H7 (cell line): ENCODE results near the gene MEG3. TPM values are rescaled to one million over a fixed set of nuclear protein-coding genes. Genes with fewer than 3 reads are reported as not detected.
"Not testable (repeated sequence)": the region's sequence is repeated elsewhere in the genome, so short reads cannot be mapped to it uniquely, and the experiment has no call there.

Experiments
- DNase-seq: peaks from one replicate; pipeline ENCODE4 v3.0.0; 2012
- H3K27me3 ChIP-seq: 2 replicates; pipeline ENCODE4 v1.6.0; 2011; ENCODE audit warnings: mild to moderate bottlenecking, low read length; ENCODE audit not compliant: control insufficient read depth, insufficient read depth
- H3K36me3 ChIP-seq: replicated peaks from 2 replicates; pipeline ENCODE4 v1.5.1; 2011; ENCODE audit warnings: low read length; ENCODE audit not compliant: control insufficient read depth, insufficient read depth
- H3K4me3 ChIP-seq: 2 replicates; pipeline ENCODE4 v1.5.1; 2011; ENCODE audit warnings: low read depth, mild to moderate bottlenecking, control low read depth, low read length, moderate library complexity; ENCODE audit not compliant: insufficient read depth
- total RNA-seq: library from RNA; depleted of rRNA; stranded (reverse); fragments of >200 nt; shearing (Covaris generic); gene quantifications from 2 replicates; pipeline ENCODE4 v1.2.3, GENCODE V29; 2014

The MEG3 gene
- total RNA-seq, 1 experiment from 2014 or later, result 0.31 TPM

- not testable (repeated sequence) for H3K4me3 ChIP-seq, H3K27me3 ChIP-seq, H3K36me3 ChIP-seq, DNase-seq
These were observed 24.5 kb upstream of the MEG3 start for GRCh38 chr14:100801433-100801832.

DNA sequence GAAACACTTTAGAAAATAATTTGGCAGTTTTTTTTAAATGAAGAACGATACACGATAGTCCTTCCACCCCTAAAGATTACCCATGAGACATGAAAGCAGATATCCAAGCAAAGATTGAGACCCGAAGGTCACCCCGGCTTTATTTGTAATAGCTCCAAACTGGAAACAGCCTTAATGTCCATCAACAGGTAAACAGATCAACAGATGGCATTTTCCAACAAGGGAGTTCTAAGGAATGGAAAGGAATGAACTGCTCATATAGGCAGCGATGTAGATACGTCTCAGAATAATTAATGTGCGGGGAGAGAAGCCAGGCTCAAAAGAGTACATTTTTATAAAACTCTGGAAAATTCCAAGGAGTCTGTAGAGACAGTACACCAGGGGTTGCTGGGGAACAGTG is 23.7 kb upstream of the MEG3 start:
- no peak overlapping the region for H3K4me3 ChIP-seq
- no peaks in the 10 kb centered on the region for H3K27me3 ChIP-seq
- DNase-seq, result no peak
- no peaks in the 10 kb centered on the region for H3K36me3 ChIP-seq

DNA sequence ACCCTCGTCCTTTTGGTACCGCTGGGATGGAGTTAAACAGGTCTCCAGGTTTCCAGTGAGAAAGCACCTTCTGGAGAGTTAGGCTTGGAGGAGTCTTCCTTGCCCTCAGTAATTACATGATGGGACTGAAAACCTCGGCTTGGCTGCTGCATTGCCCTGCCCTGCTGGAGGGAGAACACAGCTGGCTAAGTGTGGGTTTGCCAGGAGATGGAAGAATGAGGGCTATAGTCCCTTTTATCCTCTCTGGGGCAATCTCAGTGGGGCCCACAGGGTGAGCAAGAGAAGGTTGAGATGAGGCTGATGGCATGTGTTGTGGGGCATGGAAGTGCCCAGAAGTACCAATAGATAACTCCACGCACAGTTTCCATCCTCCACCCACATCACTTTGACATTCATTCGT is 23.2 kb upstream of the MEG3 start:
- H3K36me3 ChIP-seq, result no peaks in the 10 kb centered on the region
- no peaks in the 10 kb centered on the region for H3K27me3 ChIP-seq
- no peak for DNase-seq
- no peak overlapping the region for H3K4me3 ChIP-seq

DNA sequence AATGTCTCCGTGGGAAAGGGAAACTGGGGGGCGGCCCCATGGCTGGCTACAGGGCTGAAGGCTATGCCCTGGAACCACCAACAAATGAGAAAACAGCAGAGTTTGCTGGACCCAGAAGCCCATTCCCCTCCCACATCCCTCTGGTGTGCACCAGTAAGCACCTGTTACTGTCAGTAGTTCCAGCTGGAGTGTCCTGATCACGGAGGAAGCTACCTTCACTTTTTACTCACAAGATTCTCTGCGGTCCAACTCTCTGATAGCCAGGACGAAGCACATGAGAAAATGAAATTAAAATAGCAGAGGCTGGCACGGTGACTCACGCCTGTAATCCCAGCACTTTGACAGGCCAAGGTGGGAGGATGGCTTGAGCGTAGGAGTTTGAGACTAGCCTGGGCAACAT is 22.7 kb upstream of the MEG3 start:
- no peak overlapping the region for H3K4me3 ChIP-seq
- no peaks in the 10 kb centered on the region for H3K27me3 ChIP-seq
- H3K36me3 ChIP-seq, result no peaks in the 10 kb centered on the region
- no peak for DNase-seq

GRCh38 chr14:100803676-100804075 is 22.2 kb upstream of the MEG3 start:
- no peak for DNase-seq

DNA sequence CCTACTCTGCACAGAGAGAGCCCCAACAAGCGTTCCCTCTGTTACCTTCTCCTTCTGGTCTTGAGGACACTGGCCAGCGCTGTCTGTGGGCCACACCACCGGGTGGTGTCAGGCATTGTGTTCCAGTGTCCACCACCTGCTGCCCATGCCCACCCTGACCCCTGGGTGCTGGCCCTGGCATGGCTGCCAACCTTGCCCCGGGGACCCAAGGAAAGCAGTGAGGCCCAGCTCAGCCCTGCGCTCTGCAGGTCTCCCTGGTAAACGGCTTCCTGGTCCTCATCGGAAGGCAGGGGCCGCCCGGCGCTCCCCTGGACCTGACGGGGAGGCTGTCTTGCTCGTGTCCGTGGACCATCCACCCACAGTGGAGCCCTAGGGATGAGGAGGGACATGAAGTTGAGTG is 21.8 kb upstream of the MEG3 start:
- Histone ChIP-seq H3K27me3 (no peaks in the 10 kb centered on the region), H3K4me3 (no peak overlapping the region), H3K36me3 (no peaks in the 10 kb centered on the region)
- no peak for DNase-seq

More at GRCh38 chr14:100803676-100804075, 22.2 kb upstream of the MEG3 start:
- H3K27me3 ChIP-seq, result no peaks in the 10 kb centered on the region
- H3K4me3 ChIP-seq, result no peak overlapping the region
- no peaks in the 10 kb centered on the region for H3K36me3 ChIP-seq

- no peak overlapping the region for H3K4me3 ChIP-seq
- H3K27me3 ChIP-seq, result no peaks in the 10 kb centered on the region
- no peaks in the 10 kb centered on the region for H3K36me3 ChIP-seq
- DNase-seq, result peak; percentile 72
These were observed 21.2 kb upstream of the MEG3 start for GRCh38 chr14:100804558-100805309.

DNA sequence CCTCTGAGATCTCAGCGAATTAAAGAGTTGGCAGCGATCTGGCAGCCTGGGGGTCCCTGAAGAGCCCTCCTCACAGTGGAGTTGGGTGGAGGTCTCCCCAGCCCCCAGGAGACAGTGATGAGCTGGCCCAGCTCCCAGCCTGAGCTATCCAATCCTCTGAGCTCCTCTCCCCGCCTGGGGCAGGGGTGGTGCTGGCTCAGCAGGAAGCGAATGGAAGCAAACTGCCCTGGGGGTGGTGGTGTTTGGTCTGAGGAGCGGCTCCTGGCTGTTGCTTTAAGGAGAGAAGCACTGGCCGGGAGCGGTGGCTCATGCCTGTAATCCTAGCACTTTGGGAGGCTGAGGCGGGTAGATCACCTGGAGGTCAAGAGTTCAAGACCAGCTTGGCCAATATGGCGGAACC is 19.5 kb upstream of the MEG3 start:
- DNase-seq, result no peak
- no peak overlapping the region for H3K4me3 ChIP-seq
- H3K36me3 ChIP-seq, result no peaks in the 10 kb centered on the region
- H3K27me3 ChIP-seq, result no peaks in the 10 kb centered on the region

DNA sequence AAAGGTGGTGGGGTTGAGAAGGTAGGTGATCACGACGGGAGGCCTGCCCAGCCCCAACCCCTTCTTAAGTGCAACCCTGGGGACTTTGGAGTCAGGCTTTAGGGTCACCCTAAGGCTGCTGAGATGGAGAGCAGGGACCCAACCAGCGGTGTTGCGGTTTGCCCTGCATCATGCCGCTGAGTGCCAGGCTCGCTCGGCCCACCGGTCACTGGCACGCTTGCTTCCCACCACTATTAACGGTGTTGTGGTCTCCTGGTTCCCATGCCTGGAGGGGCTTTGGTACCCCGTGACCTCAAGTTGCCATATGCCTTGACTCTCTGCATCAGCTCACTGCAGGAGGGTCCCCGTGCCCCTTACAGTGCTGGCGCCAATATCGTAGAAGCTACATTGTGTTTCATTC is 18.4 kb upstream of the MEG3 start:
- DNase-seq, result no peak
- no peaks in the 10 kb centered on the region for H3K36me3 ChIP-seq
- no peaks in the 10 kb centered on the region for H3K27me3 ChIP-seq
- no peak overlapping the region for H3K4me3 ChIP-seq

GRCh38 chr14:100807979-100808734 is 17.8 kb upstream of the MEG3 start:
- Histone ChIP-seq H3K36me3 (no peaks in the 10 kb centered on the region), H3K4me3 (no peak overlapping the region), H3K27me3 (no peaks in the 10 kb centered on the region)
- DNase-seq, result no peak

GRCh38 chr14:100810435-100810834 is 15.5 kb upstream of the MEG3 start:
- no peak for DNase-seq
- H3K27me3 ChIP-seq, result no peaks in the 10 kb centered on the region
- H3K4me3 ChIP-seq, result no peak overlapping the region
- no peaks in the 10 kb centered on the region for H3K36me3 ChIP-seq

GRCh38 chr14:100810861-100811461 is 15.0 kb upstream of the MEG3 start:
- Histone ChIP-seq H3K4me3 (no peak overlapping the region), H3K27me3 (no peaks in the 10 kb centered on the region), H3K36me3 (no peaks in the 10 kb centered on the region)
- DNase-seq, result no peak

- DNase-seq, result no peak
- H3K27me3 ChIP-seq, result no peaks in the 10 kb centered on the region
- H3K4me3 ChIP-seq, result no peak overlapping the region
- no peaks in the 10 kb centered on the region for H3K36me3 ChIP-seq
These were observed 12.6 kb upstream of the MEG3 start for GRCh38 chr14:100813291-100813690.

- Histone ChIP-seq H3K4me3 (no peak overlapping the region), H3K27me3 (no peaks in the 10 kb centered on the region), H3K36me3 (no peaks in the 10 kb centered on the region)
- no peak for DNase-seq
These were observed 10.2 kb upstream of the MEG3 start for GRCh38 chr14:100815478-100816285.
